ENCODE measurements around the gene ZSCAN5A.
"Not testable (repeated sequence)": the region's sequence is repeated elsewhere in the genome, so short reads cannot be mapped to it uniquely, and the experiment has no call there.

Gene ZSCAN5A

GRCh38 chr19:56248736-56249338 is 65.8 kb downstream of the ZSCAN5A start:
- not testable (repeated sequence) for H3K27me3 ChIP-seq (ENCODE audit: insufficient read depth, low read length); H3K4me1 ChIP-seq (ENCODE audit: control insufficient read depth, insufficient read depth, low read length, unreplicated experiment); H3K79me2 ChIP-seq (ENCODE audit: control insufficient read depth, insufficient read depth, low read length, unreplicated experiment); H3K36me3 ChIP-seq (ENCODE audit: insufficient read depth, low read length); H3K4me3 ChIP-seq (ENCODE audit: low read depth, low read length); H3K27ac ChIP-seq (ENCODE audit: low read depth, low read length); H2AFZ ChIP-seq (ENCODE audit: low read length, unreplicated experiment)

GRCh38 chr19:56245764-56246163 is 68.9 kb downstream of the ZSCAN5A start:
- H3K4me3 ChIP-seq (ENCODE audit: low read depth, low read length); H3K79me2 ChIP-seq (ENCODE audit: control insufficient read depth, insufficient read depth, low read length, unreplicated experiment); H3K27me3 ChIP-seq (ENCODE audit: insufficient read depth, low read length); H3K4me1 ChIP-seq (ENCODE audit: control insufficient read depth, insufficient read depth, low read length, unreplicated experiment); H3K36me3 ChIP-seq (ENCODE audit: insufficient read depth, low read length); H2AFZ ChIP-seq (ENCODE audit: low read length, unreplicated experiment); H3K27ac ChIP-seq (ENCODE audit: low read depth, low read length): not testable (repeated sequence)

- no peaks in the 10 kb centered on the region for H3K27me3 ChIP-seq (ENCODE audit: insufficient read depth, low read length)
- H3K36me3 ChIP-seq (ENCODE audit: insufficient read depth, low read length): no peaks in the 10 kb centered on the region
- no peaks in the 10 kb centered on the region for H3K79me2 ChIP-seq (ENCODE audit: control insufficient read depth, insufficient read depth, low read length, unreplicated experiment)
- H3K4me3 ChIP-seq (ENCODE audit: low read depth, low read length): no peak overlapping the region
- H2AFZ ChIP-seq (ENCODE audit: low read length, unreplicated experiment): no peak overlapping the region
- H3K4me1 ChIP-seq (ENCODE audit: control insufficient read depth, insufficient read depth, low read length, unreplicated experiment): no peaks in the 10 kb centered on the region
- no peak overlapping the region for H3K27ac ChIP-seq (ENCODE audit: low read depth, low read length)
These were observed 69.4 kb downstream of the ZSCAN5A start for GRCh38 chr19:56245121-56245740.

- no peaks in the 10 kb centered on the region for H3K79me2 ChIP-seq (ENCODE audit: control insufficient read depth, insufficient read depth, low read length, unreplicated experiment)
- no peaks in the 10 kb centered on the region for H3K27me3 ChIP-seq (ENCODE audit: insufficient read depth, low read length)
- no peaks in the 10 kb centered on the region for H3K4me1 ChIP-seq (ENCODE audit: control insufficient read depth, insufficient read depth, low read length, unreplicated experiment)
- no peak overlapping the region for H3K4me3 ChIP-seq (ENCODE audit: low read depth, low read length)
- H3K27ac ChIP-seq (ENCODE audit: low read depth, low read length): no peak overlapping the region
- no peak overlapping the region for H2AFZ ChIP-seq (ENCODE audit: low read length, unreplicated experiment)
- no peaks in the 10 kb centered on the region for H3K36me3 ChIP-seq (ENCODE audit: insufficient read depth, low read length)
These were observed 91.2 kb downstream of the ZSCAN5A start for GRCh38 chr19:56223481-56223880.

- Histone ChIP-seq H3K79me2 (ENCODE audit: control insufficient read depth, insufficient read depth, low read length, unreplicated experiment) (no peaks in the 10 kb centered on the region), H2AFZ (ENCODE audit: low read length, unreplicated experiment) (no peak overlapping the region), H3K4me1 (ENCODE audit: control insufficient read depth, insufficient read depth, low read length, unreplicated experiment) (no peaks in the 10 kb centered on the region), H3K36me3 (ENCODE audit: insufficient read depth, low read length) (no peaks in the 10 kb centered on the region), H3K4me3 (ENCODE audit: low read depth, low read length) (no peak overlapping the region), H3K27me3 (ENCODE audit: insufficient read depth, low read length) (no peaks in the 10 kb centered on the region), H3K27ac (ENCODE audit: low read depth, low read length) (no peak overlapping the region)
These were observed 91.7 kb downstream of the ZSCAN5A start for GRCh38 chr19:56222901-56223300.

- no peak overlapping the region for H3K27ac ChIP-seq (ENCODE audit: low read depth, low read length)
- H3K79me2 ChIP-seq (ENCODE audit: control insufficient read depth, insufficient read depth, low read length, unreplicated experiment): no peaks in the 10 kb centered on the region
- no peak overlapping the region for H3K4me3 ChIP-seq (ENCODE audit: low read depth, low read length)
- H3K4me1 ChIP-seq (ENCODE audit: control insufficient read depth, insufficient read depth, low read length, unreplicated experiment): no peaks in the 10 kb centered on the region
- no peak overlapping the region for H2AFZ ChIP-seq (ENCODE audit: low read length, unreplicated experiment)
- no peaks in the 10 kb centered on the region for H3K36me3 ChIP-seq (ENCODE audit: insufficient read depth, low read length)
- H3K27me3 ChIP-seq (ENCODE audit: insufficient read depth, low read length): no peaks in the 10 kb centered on the region
These were observed 92.8 kb downstream of the ZSCAN5A start for GRCh38 chr19:56221851-56222250.

GRCh38 chr19:56221442-56221841 is 93.2 kb downstream of the ZSCAN5A start:
- not testable (repeated sequence) for H3K4me1 ChIP-seq (ENCODE audit: control insufficient read depth, insufficient read depth, low read length, unreplicated experiment); H3K79me2 ChIP-seq (ENCODE audit: control insufficient read depth, insufficient read depth, low read length, unreplicated experiment); H3K36me3 ChIP-seq (ENCODE audit: insufficient read depth, low read length); H3K27me3 ChIP-seq (ENCODE audit: insufficient read depth, low read length); H3K4me3 ChIP-seq (ENCODE audit: low read depth, low read length); H2AFZ ChIP-seq (ENCODE audit: low read length, unreplicated experiment); H3K27ac ChIP-seq (ENCODE audit: low read depth, low read length)

GRCh38 chr19:56218961-56219360 is 95.7 kb downstream of the ZSCAN5A start:
- Histone ChIP-seq H3K79me2 (ENCODE audit: control insufficient read depth, insufficient read depth, low read length, unreplicated experiment) (no peaks in the 10 kb centered on the region), H3K36me3 (ENCODE audit: insufficient read depth, low read length) (no peaks in the 10 kb centered on the region), H3K4me3 (ENCODE audit: low read depth, low read length) (no peak overlapping the region), H3K27ac (ENCODE audit: low read depth, low read length) (no peak overlapping the region), H3K4me1 (ENCODE audit: control insufficient read depth, insufficient read depth, low read length, unreplicated experiment) (no peaks in the 10 kb centered on the region), H3K27me3 (ENCODE audit: insufficient read depth, low read length) (no peaks in the 10 kb centered on the region), H2AFZ (ENCODE audit: low read length, unreplicated experiment) (no peak overlapping the region)

- Histone ChIP-seq H3K36me3 (ENCODE audit: insufficient read depth, low read length) (no peaks in the 10 kb centered on the region), H2AFZ (ENCODE audit: low read length, unreplicated experiment) (peak overlapping the region; percentile 50), H3K27me3 (ENCODE audit: insufficient read depth, low read length) (peaks cover 1% of the 10 kb centered on the region; the same call in 1 of the 2 replicates), H3K79me2 (ENCODE audit: control insufficient read depth, insufficient read depth, low read length, unreplicated experiment) (no peaks in the 10 kb centered on the region), H3K4me1 (ENCODE audit: control insufficient read depth, insufficient read depth, low read length, unreplicated experiment) (no peaks in the 10 kb centered on the region), H3K27ac (ENCODE audit: low read depth, low read length) (no peak overlapping the region), H3K4me3 (ENCODE audit: low read depth, low read length) (peak overlapping the region; percentile 72)
These were observed 97.3 kb downstream of the ZSCAN5A start for GRCh38 chr19:56217039-56217949.

GRCh38 chr19:56211718-56212117 is 102.9 kb downstream of the ZSCAN5A start:
- no peak overlapping the region for H3K4me3 ChIP-seq (ENCODE audit: low read depth, low read length)

More at GRCh38 chr19:56211718-56212117, 102.9 kb downstream of the ZSCAN5A start:
- no peaks in the 10 kb centered on the region for H3K79me2 ChIP-seq (ENCODE audit: control insufficient read depth, insufficient read depth, low read length, unreplicated experiment)
- H3K27me3 ChIP-seq (ENCODE audit: insufficient read depth, low read length): peaks cover 4% of the 10 kb centered on the region; the same call in 1 of the 2 replicates
- H3K4me1 ChIP-seq (ENCODE audit: control insufficient read depth, insufficient read depth, low read length, unreplicated experiment): no peaks in the 10 kb centered on the region
- H3K36me3 ChIP-seq (ENCODE audit: insufficient read depth, low read length): no peaks in the 10 kb centered on the region
- H2AFZ ChIP-seq (ENCODE audit: low read length, unreplicated experiment): no peak overlapping the region
- H3K27ac ChIP-seq (ENCODE audit: low read depth, low read length): no peak overlapping the region
